HG02642 (cell line): ENCODE data around the gene NKAIN2.

Source experiments
- ATAC-seq: cut with Tn5 transposase; IDR thresholded peaks from one replicate; pipeline ENCODE4 v1.9.1; 2021; ENCODE audit warnings: mild to moderate bottlenecking; ENCODE audit not compliant: unreplicated experiment, poor library complexity

The NKAIN2 gene

GRCh38 chr6:124069230-124069950 is 265.7 kb downstream of the NKAIN2 start:
- ATAC-seq: no peak

GRCh38 chr6:124073021-124073420 is 269.4 kb downstream of the NKAIN2 start:
- ATAC-seq: no peak

GRCh38 chr6:124073820-124074587 is 270.3 kb downstream of the NKAIN2 start:
- no peak for ATAC-seq

- no peak for ATAC-seq
Observed at GRCh38 chr6:124074606-124075005, 270.9 kb downstream of the NKAIN2 start.

GRCh38 chr6:124076336-124077048 is 272.8 kb downstream of the NKAIN2 start:
- no peak for ATAC-seq

- ATAC-seq: no peak
Observed at GRCh38 chr6:124078169-124078568, 274.5 kb downstream of the NKAIN2 start.

GRCh38 chr6:124080483-124080882 is 276.8 kb downstream of the NKAIN2 start:
- no peak for ATAC-seq

GRCh38 chr6:124090491-124090890 is 286.8 kb downstream of the NKAIN2 start:
- no peak for ATAC-seq

- ATAC-seq: no peak
Observed at GRCh38 chr6:124099520-124099919, 295.9 kb downstream of the NKAIN2 start.

GRCh38 chr6:124110514-124110913 is 306.8 kb downstream of the NKAIN2 start:
- no peak for ATAC-seq

GRCh38 chr6:124119596-124119995 is 315.9 kb downstream of the NKAIN2 start:
- no peak for ATAC-seq

- no peak for ATAC-seq
Observed at GRCh38 chr6:124123617-124124209, 320.0 kb downstream of the NKAIN2 start.

- no peak for ATAC-seq
Observed at GRCh38 chr6:124131259-124131658, 327.6 kb downstream of the NKAIN2 start.

- no peak for ATAC-seq
Observed at GRCh38 chr6:124131779-124132178, 328.1 kb downstream of the NKAIN2 start.

GRCh38 chr6:124132256-124132655 is 328.6 kb downstream of the NKAIN2 start:
- no peak for ATAC-seq

- no peak for ATAC-seq
Observed at GRCh38 chr6:124142852-124143251, 339.2 kb downstream of the NKAIN2 start.

- ATAC-seq: no peak
Observed at GRCh38 chr6:124143435-124143834, 339.8 kb downstream of the NKAIN2 start.

- ATAC-seq: no peak
Observed at GRCh38 chr6:124147621-124148020, 344.0 kb downstream of the NKAIN2 start.

- no peak for ATAC-seq
Observed at GRCh38 chr6:124148236-124148957, 344.7 kb downstream of the NKAIN2 start.

GRCh38 chr6:124149646-124150045 is 346.0 kb downstream of the NKAIN2 start:
- ATAC-seq: no peak
